Body of pancreas (tissue), 4 donors: Measurements from ENCODE around the gene DPEP2NB. TPM values are rescaled to one million over a fixed set of nuclear protein-coding genes. Genes with fewer than 3 reads are reported as not detected.
"Not testable (repeated sequence)": the region's sequence is repeated elsewhere in the genome, so short reads cannot be mapped to it uniquely, and the experiment has no call there.

Source experiments
- ATAC-seq: fragments of 150-250 bp; one replicate; pipeline ENCODE4 v1.9.1; 2016
- DNase-seq, 4 donors: peaks; one replicate each; pipeline ENCODE4 v3.0.0-alpha.2; 2019
- H3K27ac ChIP-seq, 4 donors: fragments of 200-600 bp; sonication (generic); 1 replicate in 3 of 4; 2 replicates in 1 of 4; pipeline versions ENCODE4 v1.5.1 to v1.6.1; 2016 to 2019; ENCODE audit warnings: mild to moderate bottlenecking in 1 of 4, mixed read lengths in 1 of 4, moderate library complexity in 1 of 4
- H3K27me3 ChIP-seq, 2 donors: fragments of 200-600 bp; sonication (generic); one replicate each; pipeline ENCODE4 v1.6.0; 2016; ENCODE audit warnings: mild to moderate bottlenecking in 1 of 2
- H3K36me3 ChIP-seq, 2 donors: fragments of 200-600 bp; sonication (generic); replicated peaks in 1 of 2; 2 replicates each; pipeline ENCODE4 v1.5.1; 2016; ENCODE audit warnings: low read depth in 2 of 2; ENCODE audit not compliant: insufficient read depth in 1 of 2
- H3K4me1 ChIP-seq: fragments of 200-600 bp; sonication (generic); one replicate; pipeline ENCODE4 v1.6.0; 2016
- H3K4me3 ChIP-seq, 2 donors: fragments of 200-600 bp; sonication (generic); 1 replicate in 1 of 2; 2 replicates in 1 of 2; pipeline ENCODE4 v1.5.1; 2016 to 2019
- H3K9me3 ChIP-seq, 3 donors: fragments of 200-600 bp; sonication (generic); 1 replicate in 2 of 3; 2 replicates in 1 of 3; pipeline ENCODE4 v1.5.1; 2016
- CTCF ChIP-seq, 7 experiments: fragments of 450-650 bp in 4 of 7; fragments of 200-600 bp in 3 of 7; sonication (generic) in 3 of 7; IDR thresholded peaks; one replicate each; pipeline ENCODE4 v1.5.1; 2016 to 2019; ENCODE audit warnings: antibody characterized with exemption in 7 of 7
- POLR2A ChIP-seq, 3 donors: fragments of 450-650 bp; IDR thresholded peaks; one replicate each; pipeline ENCODE4 v1.6.1; 2016; ENCODE audit warnings: antibody characterized with exemption in 3 of 3, mild to moderate bottlenecking in 2 of 3
- WGBS, 2 donors: methylation state at CpG; one replicate each; pipeline ENCODE4 v1.1.5; 2017; 5-methylcytosine and 5-hydroxymethylcytosine counted together
- intact Hi-C: fragments of 100-400 bp; cut with DNase I; formaldehyde crosslinking; loops from one replicate; pipeline ENCODE4 v1.15.1; 2023
- total RNA-seq, 2 donors: library from RNA; depleted of rRNA; stranded (reverse); fragments of >200 nt; gene quantifications; one replicate each; pipeline ENCODE4 v1.1.0, GENCODE V29; 2016

The DPEP2NB gene
- total RNA-seq, 2 donors from 2014 or later = not detected

GRCh38 chr16:67998779-67999688 is 16.7 kb downstream of the DPEP2NB start, which contains the start of gene DPEP2:
TSS of gene DPEP2 (minus strand) at chr16:67999484. CDS start at chr16:67993212, 6,272 bp downstream.
- H3K4me1 ChIP-seq, H3K27me3 ChIP-seq, H3K36me3 ChIP-seq, H3K9me3 ChIP-seq, ATAC-seq, intact Hi-C loops, H3K4me3 ChIP-seq: not testable (repeated sequence)
- peak in 1 of 3 donors; percentile 53 for TF ChIP-seq POLR2A (IDR thresholded peaks at IDR 0.05)
- WGBS, 2 donors = 53 to 71% methylated on average over 15 to 18 of the region's 18 CpGs
- H3K27ac ChIP-seq = peak within 1 kb of the TSS in 1 of 4 donors; percentile 54
- DNase-seq = peak in 1 of 4 donors; percentile 59

GRCh38 chr16:67998231-67998778 is 17.4 kb downstream of the DPEP2NB start:
- H3K27ac ChIP-seq, H3K27me3 ChIP-seq, H3K9me3 ChIP-seq, intact Hi-C loops, ATAC-seq, DNase-seq, H3K4me1 ChIP-seq, H3K4me3 ChIP-seq, H3K36me3 ChIP-seq: not testable (repeated sequence)
- WGBS, 2 donors = 77 to 100% methylated on average over 1 to 12 of the region's 36 CpGs

GRCh38 chr16:67996666-67997065 is 19.0 kb downstream of the DPEP2NB start:
- DNase-seq = no peak
- Histone ChIP-seq H3K27ac (no peak overlapping the region), H3K36me3 (no peaks in the 10 kb centered on the region), H3K4me1 (peaks cover 10% of the 10 kb centered on the region), H3K9me3 (no peaks in the 10 kb centered on the region), H3K4me3 (no peak overlapping the region), H3K27me3 (no peaks in the 10 kb centered on the region)
- no peak for ATAC-seq
- 84 to 85% methylated on average over 5 of the region's 5 CpGs for WGBS, 2 donors
- no peak for TF ChIP-seq POLR2A (IDR thresholded peaks at IDR 0.05)
- TF ChIP-seq CTCF (IDR thresholded peaks at IDR 0.05) = no peak
- intact Hi-C loops = no loop called here

- Histone ChIP-seq H3K9me3 (no peaks in the 10 kb centered on the region), H3K4me1 (peaks cover 10% of the 10 kb centered on the region), H3K27me3 (no peaks in the 10 kb centered on the region), H3K36me3 (no peaks in the 10 kb centered on the region), H3K27ac (no peak overlapping the region), H3K4me3 (no peak overlapping the region)
- WGBS, 2 donors = 64 to 88% methylated on average over 5 of the region's 5 CpGs
- no peak for DNase-seq
- TF ChIP-seq POLR2A (IDR thresholded peaks at IDR 0.05) = no peak
- no peak for TF ChIP-seq CTCF (IDR thresholded peaks at IDR 0.05)
- intact Hi-C loops = no loop called here
- ATAC-seq = no peak
Measured at GRCh38 chr16:67995423-67995822, 20.3 kb downstream of the DPEP2NB start.

DNA sequence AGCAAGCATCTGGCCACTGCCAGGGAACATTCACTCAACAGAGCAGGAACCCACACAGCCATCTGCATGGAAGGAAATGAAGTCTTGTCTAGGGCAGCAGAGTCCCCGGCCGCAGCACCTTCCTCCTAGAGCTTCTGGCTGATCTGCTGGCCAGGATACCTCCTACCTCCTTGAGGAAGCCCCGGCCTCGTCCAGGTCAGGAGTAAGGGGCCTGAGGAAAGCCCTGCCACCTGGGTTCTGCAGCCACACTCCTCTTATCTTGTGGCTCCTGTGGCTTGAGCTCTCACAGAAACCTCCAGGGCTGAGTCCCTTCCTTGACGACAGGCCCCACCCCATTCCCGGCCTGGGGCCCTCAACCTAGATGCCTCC is 21.7 kb downstream of the DPEP2NB start:
- DNase-seq, H3K4me3 ChIP-seq, intact Hi-C loops, H3K27me3 ChIP-seq, H3K9me3 ChIP-seq, H3K36me3 ChIP-seq, ATAC-seq: not testable (repeated sequence)
- peak overlapping the region in 2 of 4 donors; percentile 14 to 64 for H3K27ac ChIP-seq
- WGBS, 2 donors = 52% methylated on average over 6 of the region's 6 CpGs; no CpG with 5 or more reads in 1 of the 2 donors
- H3K4me1 ChIP-seq = peaks cover 10% of the 10 kb centered on the region

- H3K27ac ChIP-seq = peak overlapping the region in 2 of 4 donors; percentile 14 to 64
- intact Hi-C loops = no loop called here
Measured at GRCh38 chr16:67993207-67994039, 22.3 kb downstream of the DPEP2NB start.

More at GRCh38 chr16:67993207-67994039, 22.3 kb downstream of the DPEP2NB start:
- H3K4me1 ChIP-seq = peaks cover 10% of the 10 kb centered on the region
- ATAC-seq = peak; percentile 92
- TF ChIP-seq POLR2A (IDR thresholded peaks at IDR 0.05) (peak in 1 of 3 donors; percentile 20), CTCF (IDR thresholded peaks at IDR 0.05) (peak; percentile 93 to 98 (median 96))
- DNase-seq = peak; percentile 74 to 81 (median 78)
- H3K36me3 ChIP-seq = no peaks in the 10 kb centered on the region
- no peaks in the 10 kb centered on the region for H3K27me3 ChIP-seq
- no peak overlapping the region for H3K4me3 ChIP-seq
- 18 to 100% methylated on average over 1 to 17 of the region's 39 CpGs for WGBS, 2 donors
- H3K9me3 ChIP-seq = no peaks in the 10 kb centered on the region
